ENCODE data around the gene HSPB7.
"Not testable (repeated sequence)": the region's sequence is repeated elsewhere in the genome, so short reads cannot be mapped to it uniquely, and the experiment has no call there.

The HSPB7 gene

GRCh38 chr1:16043521-16043920 lies 25.7 kb upstream of the HSPB7 start, which contains the start of gene CLCNKB:
TSS of gene CLCNKB (plus strand) at chr1:16043782. CDS start at chr1:16044493, 711 bp downstream.
- Histone ChIP-seq H3K4me3 (no peak within 1 kb of the TSS), H3K27ac (no peak within 1 kb of the TSS), H3K4me1 (peaks cover 0 to 4% (median 2%) of the 10 kb centered on the region in 4 donors), H3K36me3 (no peaks in the 10 kb centered on the region), H3K9me3 (no peaks in the 10 kb centered on the region), H3K27me3 (no peaks in the 10 kb centered on the region)
- no peak for DNase-seq
- no peak for TF ChIP-seq CTCF (IDR thresholded peaks at IDR 0.05)
- intact Hi-C loops (cut with DNase I; ENCODE audit: low total_unique reads): no loop called here

- H3K36me3 ChIP-seq; H3K4me3 ChIP-seq; H3K27me3 ChIP-seq; H3K9me3 ChIP-seq; DNase-seq; intact Hi-C loops (cut with DNase I; ENCODE audit: low total_unique reads); H3K4me1 ChIP-seq; H3K27ac ChIP-seq: not testable (repeated sequence)
Measured at GRCh38 chr1:16042654-16043053, 24.8 kb upstream of the HSPB7 start.

DNA sequence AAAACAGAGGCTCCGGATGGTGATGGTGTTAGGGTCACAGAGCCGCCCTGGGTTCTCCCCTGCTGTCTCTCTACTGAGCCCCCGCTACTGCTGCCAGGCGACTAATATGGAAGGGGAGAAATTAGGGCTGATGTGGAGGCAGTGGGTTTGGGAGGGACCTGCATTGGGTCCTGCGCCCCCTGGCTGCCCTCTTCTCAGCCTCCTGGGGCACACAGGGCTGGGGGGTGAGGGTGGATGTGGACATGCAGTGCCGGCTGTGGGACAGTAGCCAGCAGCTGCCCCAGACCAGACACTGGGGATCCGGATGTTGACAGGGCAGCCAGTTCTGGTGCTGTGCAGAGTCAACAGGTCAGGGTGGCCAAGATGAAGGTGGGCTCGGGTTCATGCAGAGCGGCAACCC lies 24.3 kb upstream of the HSPB7 start:
- TF ChIP-seq CTCF (IDR thresholded peaks at IDR 0.05): no peak
- Histone ChIP-seq H3K36me3 (no peaks in the 10 kb centered on the region), H3K9me3 (no peaks in the 10 kb centered on the region), H3K4me1 (no peaks in the 10 kb centered on the region), H3K4me3 (no peak overlapping the region), H3K27me3 (no peaks in the 10 kb centered on the region), H3K27ac (no peak overlapping the region)
- DNase-seq: no peak
- intact Hi-C loops (cut with DNase I; ENCODE audit: low total_unique reads): no loop called here

- H3K36me3 ChIP-seq: no peaks in the 10 kb centered on the region
- intact Hi-C loops (cut with DNase I; ENCODE audit: low total_unique reads): no loop called here
- TF ChIP-seq CTCF (IDR thresholded peaks at IDR 0.05): no peak
- no peak overlapping the region for H3K27ac ChIP-seq
- H3K4me3 ChIP-seq: no peak overlapping the region
- H3K4me1 ChIP-seq: no peaks in the 10 kb centered on the region
- H3K27me3 ChIP-seq: no peaks in the 10 kb centered on the region
- no peak for DNase-seq
- H3K9me3 ChIP-seq: no peaks in the 10 kb centered on the region
Measured at GRCh38 chr1:16041200-16041599, 23.4 kb upstream of the HSPB7 start.

- intact Hi-C loops (cut with DNase I; ENCODE audit: low total_unique reads); H3K27ac ChIP-seq: not testable (repeated sequence)
Measured at GRCh38 chr1:16039871-16040270, 22.0 kb upstream of the HSPB7 start.

GRCh38 chr1:16038620-16038912 lies 20.7 kb upstream of the HSPB7 start:
- H3K27me3 ChIP-seq: no peaks in the 10 kb centered on the region
- intact Hi-C loops (cut with DNase I; ENCODE audit: low total_unique reads): no loop called here

More at GRCh38 chr1:16039871-16040270, 22.0 kb upstream of the HSPB7 start:
- not testable (repeated sequence) for DNase-seq, H3K9me3 ChIP-seq, H3K36me3 ChIP-seq, H3K4me1 ChIP-seq, H3K27me3 ChIP-seq, H3K4me3 ChIP-seq

DNA sequence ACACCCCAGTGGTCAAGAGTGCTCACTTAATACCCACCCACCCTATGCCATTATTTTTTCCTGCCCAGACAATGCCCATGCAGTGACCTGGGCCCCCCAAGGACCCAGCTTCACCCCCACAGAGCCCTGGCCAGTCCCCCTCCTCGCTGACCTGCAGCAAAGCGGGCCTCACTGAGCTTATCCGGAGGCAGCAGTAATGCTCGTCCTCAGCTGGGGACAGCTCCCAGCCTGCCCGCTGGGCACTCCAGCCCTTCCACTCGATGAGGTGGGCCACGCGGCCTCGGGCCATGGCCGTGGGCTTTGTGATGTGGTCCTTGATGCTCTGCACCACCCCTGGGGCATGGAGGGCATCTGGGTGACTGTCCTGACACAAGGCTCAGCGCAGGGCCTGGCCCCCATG lies 18.6 kb upstream of the HSPB7 start:
- intact Hi-C loops (cut with DNase I; ENCODE audit: low total_unique reads); DNase-seq; H3K36me3 ChIP-seq; H3K9me3 ChIP-seq; H3K4me3 ChIP-seq; H3K27me3 ChIP-seq; H3K27ac ChIP-seq: not testable (repeated sequence)
- H3K4me1 ChIP-seq: peaks cover 0 to 12% (median 9%) of the 10 kb centered on the region in 4 donors

More at GRCh38 chr1:16038620-16038912, 20.7 kb upstream of the HSPB7 start:
- Histone ChIP-seq H3K36me3 (no peaks in the 10 kb centered on the region), H3K27ac (no peak overlapping the region), H3K4me3 (no peak overlapping the region), H3K9me3 (no peaks in the 10 kb centered on the region), H3K4me1 (no peaks in the 10 kb centered on the region)
- no peak for TF ChIP-seq CTCF (IDR thresholded peaks at IDR 0.05)
- no peak for DNase-seq

- H3K4me1 ChIP-seq: peaks cover 0 to 12% (median 9%) of the 10 kb centered on the region in 4 donors
- not testable (repeated sequence) for H3K27me3 ChIP-seq, H3K36me3 ChIP-seq, H3K4me3 ChIP-seq, H3K9me3 ChIP-seq, DNase-seq, H3K27ac ChIP-seq
- intact Hi-C loops (cut with DNase I; ENCODE audit: low total_unique reads): loop anchor here (1.0 to 2.0 kb wide), 2 partner anchors 24 kb away; no protein-coding TSS in a partner anchor
Measured at GRCh38 chr1:16033103-16033632, 15.3 kb upstream of the HSPB7 start.
